Activated gamma-delta T cell treated with anti-CD3 and anti-CD28 coated beads, Interleukin-2, amount 50 U/mL, for 16 hours (primary cell): ENCODE results near the gene ITPR3.

Experiments used
- DNase-seq: peaks from one replicate; pipeline ENCODE4 v3.0.0-alpha.2; 2020; ENCODE audit warnings: low read depth

ITPR3 gene

GRCh38 chr6:33737267-33738026 lies 116.3 kb downstream of the ITPR3 start:
- no peak for DNase-seq

- no peak for DNase-seq
These were observed 117.0 kb downstream of the ITPR3 start for GRCh38 chr6:33738153-33738552.

GRCh38 chr6:33738879-33739278 lies 117.8 kb downstream of the ITPR3 start:
- no peak for DNase-seq

GRCh38 chr6:33739571-33739970 lies 118.4 kb downstream of the ITPR3 start:
- no peak for DNase-seq

GRCh38 chr6:33740204-33740608 lies 119.1 kb downstream of the ITPR3 start:
- no peak for DNase-seq

GRCh38 chr6:33740794-33741193 lies 119.7 kb downstream of the ITPR3 start:
- DNase-seq: no peak

- DNase-seq: no peak
These were observed 121.0 kb downstream of the ITPR3 start for GRCh38 chr6:33742092-33742491.

GRCh38 chr6:33742837-33743236 lies 121.7 kb downstream of the ITPR3 start:
- DNase-seq: no peak

GRCh38 chr6:33744001-33744848 lies 123.1 kb downstream of the ITPR3 start:
- DNase-seq: peak; percentile 68

- DNase-seq: no peak
These were observed 123.9 kb downstream of the ITPR3 start for GRCh38 chr6:33744895-33745546.

GRCh38 chr6:33745548-33745947 lies 124.4 kb downstream of the ITPR3 start:
- DNase-seq: no peak
